Loucy (cell line): ENCODE data around the gene BCL2L13.
A peak's percentile ranks its signal among the peaks of the same experiment; 100 is the strongest.

Experiments
- EZH2phosphoT487 ChIP-seq: fragments of 200-600 bp; IDR thresholded peaks from 2 replicates; pipeline ENCODE4 v1.6.1; 2018; ENCODE audit warnings: antibody characterized with exemption, mild to moderate bottlenecking, moderate library complexity, borderline replicate concordance
- TF ChIP-seq, protein P1 (sequence below): fragments of 200-600 bp; sonication (generic); conservative IDR thresholded peaks from 2 replicates; pipeline ENCODE4 v1.5.1; 2014; ENCODE audit warnings: mild to moderate bottlenecking, antibody characterized with exemption, low read length

DNA sequence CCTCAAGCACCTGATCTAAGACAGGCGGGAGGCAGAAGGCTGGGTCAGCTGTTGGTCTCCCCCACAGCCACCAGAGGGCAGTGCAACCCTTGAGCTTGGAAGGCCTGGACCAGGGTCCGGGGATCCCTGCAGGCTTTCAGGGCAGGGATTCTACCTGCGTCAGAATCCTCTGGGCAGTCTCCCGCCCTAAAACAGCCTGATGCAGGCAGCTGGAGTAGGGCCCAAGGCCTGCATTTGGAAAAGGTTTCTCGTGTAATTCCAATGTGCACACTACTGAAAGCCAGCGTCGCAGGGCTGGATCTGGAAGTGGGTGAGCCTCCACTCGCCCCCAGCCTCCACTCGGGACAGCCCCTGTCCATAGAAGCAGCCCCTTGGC lies 104.0 kb downstream of the BCL2L13 start:
- TF ChIP-seq, protein P1, sequence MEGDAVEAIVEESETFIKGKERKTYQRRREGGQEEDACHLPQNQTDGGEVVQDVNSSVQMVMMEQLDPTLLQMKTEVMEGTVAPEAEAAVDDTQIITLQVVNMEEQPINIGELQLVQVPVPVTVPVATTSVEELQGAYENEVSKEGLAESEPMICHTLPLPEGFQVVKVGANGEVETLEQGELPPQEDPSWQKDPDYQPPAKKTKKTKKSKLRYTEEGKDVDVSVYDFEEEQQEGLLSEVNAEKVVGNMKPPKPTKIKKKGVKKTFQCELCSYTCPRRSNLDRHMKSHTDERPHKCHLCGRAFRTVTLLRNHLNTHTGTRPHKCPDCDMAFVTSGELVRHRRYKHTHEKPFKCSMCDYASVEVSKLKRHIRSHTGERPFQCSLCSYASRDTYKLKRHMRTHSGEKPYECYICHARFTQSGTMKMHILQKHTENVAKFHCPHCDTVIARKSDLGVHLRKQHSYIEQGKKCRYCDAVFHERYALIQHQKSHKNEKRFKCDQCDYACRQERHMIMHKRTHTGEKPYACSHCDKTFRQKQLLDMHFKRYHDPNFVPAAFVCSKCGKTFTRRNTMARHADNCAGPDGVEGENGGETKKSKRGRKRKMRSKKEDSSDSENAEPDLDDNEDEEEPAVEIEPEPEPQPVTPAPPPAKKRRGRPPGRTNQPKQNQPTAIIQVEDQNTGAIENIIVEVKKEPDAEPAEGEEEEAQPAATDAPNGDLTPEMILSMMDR: peak; percentile 74
- no peak for TF ChIP-seq EZH2phosphoT487
